Peyer's patch (tissue), 4 donors: ENCODE results near the gene PODN. TPM values are rescaled to one million over a fixed set of nuclear protein-coding genes. Genes with fewer than 3 reads are reported as not detected.

Experiments
- DNase-seq, 3 donors: peaks; one replicate each; pipeline ENCODE4 v3.0.0-alpha.2; 2017 to 2019
- H3K27ac ChIP-seq, 4 donors: fragments of 200-600 bp; sonication (generic); one replicate each; pipeline ENCODE4 v1.5.1; 2016 to 2019
- H3K27me3 ChIP-seq, 2 donors: fragments of 200-600 bp; sonication (generic); one replicate each; pipeline ENCODE4 v1.5.1; 2019
- H3K36me3 ChIP-seq, 3 donors: fragments of 200-600 bp; sonication (generic); one replicate each; pipeline ENCODE4 v1.5.1; 2016 to 2019
- H3K4me1 ChIP-seq, 4 donors: fragments of 200-600 bp; sonication (generic); one replicate each; pipeline ENCODE4 v1.5.1; 2016 to 2019
- H3K4me3 ChIP-seq, 4 donors: fragments of 200-600 bp; sonication (generic); 1 replicate in 3 of 4; 2 replicates in 1 of 4; pipeline ENCODE4 v1.5.1; 2016 to 2019; ENCODE audit warnings: mild to moderate bottlenecking in 1 of 4
- H3K9me3 ChIP-seq, 4 donors: fragments of 200-600 bp; sonication (generic); one replicate each; pipeline ENCODE4 v1.5.1; 2016 to 2019; ENCODE audit warnings: mild to moderate bottlenecking in 1 of 4
- POLR2A ChIP-seq, 2 donors: fragments of 450-650 bp; IDR thresholded peaks; one replicate each; pipeline ENCODE4 v1.5.1; 2017; ENCODE audit warnings: antibody characterized with exemption in 2 of 2, mild to moderate bottlenecking in 2 of 2, moderate library complexity in 2 of 2
- small RNA-seq, 2 donors: library from RNA; depleted of rRNA; stranded (forward); fragments of <200 nt; gene quantifications; one replicate each; pipeline ENCODE3, GENCODE V24; 2016
- total RNA-seq, 4 donors: library from RNA; depleted of rRNA; stranded (reverse); fragments of >200 nt; gene quantifications; one replicate each; pipeline ENCODE4 v1.1.0, GENCODE V29; 2016
- TF ChIP-seq, protein P1 (sequence below), 6 experiments: fragments of 450-650 bp in 4 of 6; fragments of 200-600 bp in 2 of 6; sonication (generic) in 1 of 6; IDR thresholded peaks; one replicate each; pipeline ENCODE4 v1.5.1; 2017 to 2019; ENCODE audit warnings: antibody characterized with exemption in 6 of 6, mild to moderate bottlenecking in 3 of 6, moderate library complexity in 1 of 6

PODN gene
- total RNA-seq, 4 donors from 2014 or later, result 7.0 to 32.2 (median 17.0) TPM

- no peaks in the 10 kb centered on the region for H3K36me3 ChIP-seq
- peaks cover 0 to 6% (median 0%) of the 10 kb centered on the region in 4 donors for H3K9me3 ChIP-seq
- peak in 2 of 3 donors; percentile 16 to 22 for DNase-seq
- H3K4me1 ChIP-seq, result peaks cover 0 to 15% (median 1%) of the 10 kb centered on the region in 4 donors
- no peaks in the 10 kb centered on the region for H3K27me3 ChIP-seq
- no peak overlapping the region for H3K27ac ChIP-seq
- TF ChIP-seq, protein P1, sequence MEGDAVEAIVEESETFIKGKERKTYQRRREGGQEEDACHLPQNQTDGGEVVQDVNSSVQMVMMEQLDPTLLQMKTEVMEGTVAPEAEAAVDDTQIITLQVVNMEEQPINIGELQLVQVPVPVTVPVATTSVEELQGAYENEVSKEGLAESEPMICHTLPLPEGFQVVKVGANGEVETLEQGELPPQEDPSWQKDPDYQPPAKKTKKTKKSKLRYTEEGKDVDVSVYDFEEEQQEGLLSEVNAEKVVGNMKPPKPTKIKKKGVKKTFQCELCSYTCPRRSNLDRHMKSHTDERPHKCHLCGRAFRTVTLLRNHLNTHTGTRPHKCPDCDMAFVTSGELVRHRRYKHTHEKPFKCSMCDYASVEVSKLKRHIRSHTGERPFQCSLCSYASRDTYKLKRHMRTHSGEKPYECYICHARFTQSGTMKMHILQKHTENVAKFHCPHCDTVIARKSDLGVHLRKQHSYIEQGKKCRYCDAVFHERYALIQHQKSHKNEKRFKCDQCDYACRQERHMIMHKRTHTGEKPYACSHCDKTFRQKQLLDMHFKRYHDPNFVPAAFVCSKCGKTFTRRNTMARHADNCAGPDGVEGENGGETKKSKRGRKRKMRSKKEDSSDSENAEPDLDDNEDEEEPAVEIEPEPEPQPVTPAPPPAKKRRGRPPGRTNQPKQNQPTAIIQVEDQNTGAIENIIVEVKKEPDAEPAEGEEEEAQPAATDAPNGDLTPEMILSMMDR (IDR thresholded peaks at IDR 0.05), result no peak
- TF ChIP-seq POLR2A (IDR thresholded peaks at IDR 0.05), result no peak
- no peak overlapping the region for H3K4me3 ChIP-seq
These were observed 72.1 kb downstream of the PODN start for GRCh38 chr1:53134042-53134485.

Small RNA genes within 50 kb of the gene (small RNA-seq; reads per million reads assigned to genes)
- 0 reads per million in 2 donors for gene HIGD1AP11

Other genes with a start within 250 kb of the PODN start
- not detected for gene ZYG11A, start 219.5 kb upstream of the PODN start, total RNA-seq
- gene ECHDC2, start 140.5 kb upstream of the PODN start, total RNA-seq, result 100 to 1,000 TPM; 191 to 421 (median 263) TPM
- 100 to 1,000 TPM; 161 to 402 (median 219) TPM for gene SCP2, start 134.9 kb upstream of the PODN start, total RNA-seq
- 10 to 100 TPM in 1 of 4 donors, 1 to 10 TPM in 2, not detected in 1; 4.7 to 12.8 (median 9.4) TPM for gene SLC1A7, start 80.4 kb downstream of the PODN start, total RNA-seq
- gene CPT2, start 134.6 kb downstream of the PODN start, total RNA-seq, result 100 to 1,000 TPM in 1 of 4 donors, 10 to 100 TPM in 3; 23.1 to 134 (median 55.0) TPM
- 10 to 100 TPM; 12.1 to 45.3 (median 25.3) TPM for gene CZIB, start 158.4 kb downstream of the PODN start, total RNA-seq
- 10 to 100 TPM; 16.2 to 50.3 (median 20.2) TPM for gene MAGOH, start 176.3 kb downstream of the PODN start, total RNA-seq